GM12875 (cell line): ENCODE results near the gene PCP4.

ENCODE experiments used
- H3K4me3 ChIP-seq: one replicate; pipeline ENCODE4 v1.5.1; 2011; ENCODE audit warnings: low read depth, low read length, control low read depth
- CTCF ChIP-seq: IDR thresholded peaks from 2 replicates; pipeline ENCODE4 v1.5.1; 2011; ENCODE audit warnings: low read depth, mild to moderate bottlenecking, control low read depth, inconsistent platforms, low read length, moderate library complexity, borderline replicate concordance; ENCODE audit not compliant: insufficient read depth

PCP4 gene

GRCh38 chr21:39842741-39843459 lies 24.3 kb upstream of the PCP4 start:
- no peak overlapping the region for H3K4me3 ChIP-seq

GRCh38 chr21:39843483-39843882 lies 23.8 kb upstream of the PCP4 start:
- TF ChIP-seq CTCF, result no peak
- H3K4me3 ChIP-seq, result no peak overlapping the region

More at GRCh38 chr21:39842741-39843459, 24.3 kb upstream of the PCP4 start:
- no peak for TF ChIP-seq CTCF

- H3K4me3 ChIP-seq, result no peak overlapping the region
- no peak for TF ChIP-seq CTCF
Measured at GRCh38 chr21:39843916-39844315, 23.3 kb upstream of the PCP4 start.

GRCh38 chr21:39845571-39846130 lies 21.6 kb upstream of the PCP4 start:
- no peak for TF ChIP-seq CTCF
- H3K4me3 ChIP-seq, result no peak overlapping the region

GRCh38 chr21:39847877-39848276 lies 19.4 kb upstream of the PCP4 start:
- no peak overlapping the region for H3K4me3 ChIP-seq
- TF ChIP-seq CTCF, result no peak

- no peak for TF ChIP-seq CTCF
- no peak overlapping the region for H3K4me3 ChIP-seq
Measured at GRCh38 chr21:39849014-39849655, 18.1 kb upstream of the PCP4 start.

GRCh38 chr21:39850333-39850732 lies 16.9 kb upstream of the PCP4 start:
- no peak overlapping the region for H3K4me3 ChIP-seq
- TF ChIP-seq CTCF, result no peak
